PFSK-1 (cell line): ENCODE measurements around the gene SV2C.

Experiments used
- FOXP2 ChIP-seq: optimal IDR thresholded peaks from 2 replicates; pipeline ENCODE3; 2011; ENCODE audit warnings: borderline replicate concordance, control low read depth, inconsistent platforms; ENCODE audit not compliant: insufficient read depth; ENCODE audit errors: extremely low read length, extremely low read depth
- POLR2AphosphoS5 ChIP-seq: IDR thresholded peaks from 2 replicates; pipeline ENCODE4 v1.6.1; 2012; ENCODE audit warnings: low read depth, mild to moderate bottlenecking, control low read depth, low read length, moderate library complexity
- REST ChIP-seq, 2 experiments: IDR thresholded peaks; 2 replicates each; pipeline versions ENCODE4 v1.6.1 to v1.8.0; 2011 to 2012; ENCODE audit warnings: low read depth in 2 of 2, low read length in 2 of 2, control low read depth in 1 of 2, inconsistent platforms in 1 of 2, mild to moderate bottlenecking in 1 of 2, moderate library complexity in 1 of 2; ENCODE audit not compliant: insufficient read depth in 1 of 2
- SIN3A ChIP-seq: IDR thresholded peaks from 2 replicates; pipeline ENCODE4 v1.6.1; 2012; ENCODE audit warnings: mild to moderate bottlenecking, low read length, moderate library complexity, borderline replicate concordance; ENCODE audit not compliant: insufficient read depth
- TAF1 ChIP-seq: IDR thresholded peaks from 2 replicates; pipeline ENCODE4 v1.6.1; 2012; ENCODE audit warnings: low read length, control low read depth, borderline replicate concordance; ENCODE audit not compliant: insufficient read depth

The SV2C gene

DNA sequence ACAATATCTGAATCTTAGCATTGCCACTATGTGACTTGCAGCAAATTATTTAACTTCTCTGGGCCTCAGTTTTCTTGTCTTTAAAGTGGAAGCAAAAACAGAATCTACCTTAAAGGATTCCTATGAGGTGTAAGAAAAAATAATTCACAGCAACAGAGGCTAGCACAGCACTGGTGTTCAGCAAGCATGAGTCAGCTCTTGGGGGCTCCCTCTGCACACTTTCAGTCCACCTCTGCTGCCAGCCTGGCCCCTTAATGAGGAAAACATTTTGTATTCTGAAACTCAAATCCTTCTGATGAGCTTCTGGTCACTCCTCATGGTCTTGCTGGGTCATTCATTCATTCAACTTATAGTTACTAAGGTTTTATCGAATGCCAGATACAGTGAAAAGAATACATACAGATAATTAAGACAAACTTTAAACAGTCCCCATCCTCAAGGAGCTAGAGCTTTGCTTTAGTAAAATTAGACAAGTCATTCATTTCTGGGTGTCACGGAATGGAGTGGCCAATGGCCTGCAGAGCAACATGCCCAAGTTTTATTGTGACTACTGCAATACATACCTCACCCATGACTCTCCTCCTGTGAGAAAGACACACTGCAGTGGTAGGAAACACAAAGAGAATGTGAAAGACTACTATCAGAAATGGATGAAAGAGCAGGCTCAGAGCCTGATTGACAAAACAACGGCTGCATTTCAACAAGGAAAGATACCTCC is 293.1 kb downstream of the SV2C start:
- TF ChIP-seq SIN3A, result no peak
- no peak for TF ChIP-seq REST (IDR thresholded peaks at IDR 0.05; ENCODE audit: insufficient read depth in 1 of 2, low read depth in 2 of 2, low read length in 2 of 2)
- no peak for TF ChIP-seq FOXP2
- TF ChIP-seq TAF1, result no peak
- no peak for TF ChIP-seq POLR2AphosphoS5

DNA sequence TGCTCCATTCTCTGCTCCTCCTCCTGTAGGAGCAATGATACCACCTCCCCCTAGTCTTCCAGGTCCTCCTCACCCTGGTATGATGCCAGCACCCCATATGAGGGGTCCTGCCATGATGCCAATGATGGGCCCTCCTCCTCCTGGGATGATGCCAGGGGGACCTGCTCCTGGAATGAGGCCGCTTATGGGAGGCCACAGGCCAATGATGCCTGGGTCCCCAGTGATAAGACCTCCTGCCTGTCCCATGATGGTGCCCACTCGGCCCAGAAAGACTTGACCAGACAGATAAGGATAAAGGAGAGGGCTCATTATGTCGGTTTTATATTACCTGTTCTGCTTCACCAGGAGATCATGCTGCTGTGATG is 293.7 kb downstream of the SV2C start:
- TF ChIP-seq POLR2AphosphoS5 (no peak), FOXP2 (no peak), REST (IDR thresholded peaks at IDR 0.05; ENCODE audit: insufficient read depth in 1 of 2, low read depth in 2 of 2, low read length in 2 of 2) (no peak), SIN3A (no peak), TAF1 (no peak)

GRCh38 chr5:76378355-76378754 is 295.2 kb downstream of the SV2C start:
- TF ChIP-seq REST (IDR thresholded peaks at IDR 0.05; ENCODE audit: insufficient read depth in 1 of 2, low read depth in 2 of 2, low read length in 2 of 2), result no peak

- TF ChIP-seq SIN3A, result no peak
- peak; percentile 48 for TF ChIP-seq FOXP2
- TF ChIP-seq TAF1, result no peak
These were observed 296.1 kb downstream of the SV2C start for GRCh38 chr5:76379316-76379715.

DNA sequence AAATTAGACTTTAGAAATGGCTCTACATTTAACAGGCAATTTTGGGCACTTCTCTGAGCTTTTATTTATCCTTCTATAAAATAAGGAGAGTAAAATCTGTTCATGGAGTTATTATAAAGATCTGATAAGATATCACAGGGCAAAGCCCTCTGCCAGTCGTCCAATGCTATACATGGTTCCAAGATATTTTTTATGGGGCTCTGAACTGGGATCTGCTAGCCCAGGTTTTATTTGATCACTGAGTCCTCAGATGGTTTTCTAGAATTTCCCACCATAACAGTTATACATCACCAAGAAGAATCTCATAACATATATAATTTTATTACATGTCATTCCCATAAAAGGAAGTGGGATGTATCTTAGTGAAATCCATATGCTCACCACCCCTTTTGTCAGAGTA is 296.7 kb downstream of the SV2C start:
- TF ChIP-seq REST (IDR thresholded peaks at IDR 0.05; ENCODE audit: insufficient read depth in 1 of 2, low read depth in 2 of 2, low read length in 2 of 2) (no peak), POLR2AphosphoS5 (no peak), FOXP2 (no peak), TAF1 (no peak), SIN3A (no peak)
